Mesothelial cell of epicardium (in vitro differentiated cells): ENCODE data around the gene ZNF317. TPM values are rescaled to one million over a fixed set of nuclear protein-coding genes. Genes with fewer than 3 reads are reported as not detected.
"Not testable (repeated sequence)": the region's sequence is repeated elsewhere in the genome, so short reads cannot be mapped to it uniquely, and the experiment has no call there.

Experiments
- DNase-seq, 2 experiments: peaks; one replicate each; pipeline ENCODE4 v3.0.0; 2021; ENCODE audit warnings: low spot score in 2 of 2; ENCODE audit not compliant: unreplicated experiment in 2 of 2
- H3K27ac Mint-ChIP-seq: 2 replicates; pipeline ENCODE4 v1.8.0; 2021; ENCODE audit warnings: mixed read lengths
- H3K27me3 Mint-ChIP-seq: 2 replicates; pipeline ENCODE4 v1.8.0; 2021; ENCODE audit warnings: low read depth, mixed read lengths
- H3K36me3 Mint-ChIP-seq: 2 replicates; pipeline ENCODE4 v1.8.0; 2021; ENCODE audit warnings: mixed read lengths
- H3K4me1 Mint-ChIP-seq: 2 replicates; pipeline ENCODE4 v1.8.0; 2021; ENCODE audit warnings: mixed read lengths
- H3K4me3 Mint-ChIP-seq: 2 replicates; pipeline ENCODE4 v1.8.0; 2021; ENCODE audit warnings: mild to moderate bottlenecking, moderate library complexity, mixed read lengths
- H3K9me3 Mint-ChIP-seq: 2 replicates; pipeline ENCODE4 v1.8.0; 2021; ENCODE audit warnings: mixed read lengths
- CTCF ChIP-seq: fragments of 200-600 bp; sonication (generic); IDR thresholded peaks from one replicate; pipeline ENCODE4 v1.5.0; 2021; ENCODE audit warnings: antibody characterized with exemption; ENCODE audit not compliant: unreplicated experiment
- total RNA-seq: library from RNA; stranded (reverse); gene quantifications from 3 replicates; pipeline ENCODE4 v1.2.1, GENCODE V29; 2021

ZNF317 gene
- total RNA-seq, 1 donor from 2014 or later = 44.7 TPM

- Mint-ChIP-seq H3K4me1 (no peaks in the 10 kb centered on the region), H3K9me3 (peaks cover 16% of the 10 kb centered on the region), H3K4me3 (no peak overlapping the region), H3K27ac (no peak overlapping the region), H3K36me3 (peaks cover 25% of the 10 kb centered on the region), H3K27me3 (no peaks in the 10 kb centered on the region)
- no peak for DNase-seq
- no peak for TF ChIP-seq CTCF
Measured at GRCh38 chr19:9171393-9171991, 31.3 kb downstream of the ZNF317 start.

GRCh38 chr19:9175326-9175725, 35.1 kb downstream of the ZNF317 start:
- Mint-ChIP-seq H3K9me3 (peaks cover 21% of the 10 kb centered on the region), H3K27ac (no peak overlapping the region), H3K4me1 (no peaks in the 10 kb centered on the region), H3K4me3 (no peak overlapping the region), H3K36me3 (peaks cover 23% of the 10 kb centered on the region), H3K27me3 (no peaks in the 10 kb centered on the region)
- no peak for DNase-seq
- no peak for TF ChIP-seq CTCF

GRCh38 chr19:9178901-9179300, 38.7 kb downstream of the ZNF317 start, which contains the start of gene OR7D2:
OR7D2 (plus strand) TSS chr19:9178979; CDS start chr19:9185782, 6,803 bp downstream.
- Mint-ChIP-seq H3K27me3 (no peaks in the 10 kb centered on the region), H3K4me3 (no peak within 1 kb of the TSS), H3K27ac (no peak within 1 kb of the TSS), H3K36me3 (peaks cover 25% of the 10 kb centered on the region), H3K4me1 (no peaks in the 10 kb centered on the region), H3K9me3 (peaks cover 20% of the 10 kb centered on the region)
- TF ChIP-seq CTCF = no peak
- no peak for DNase-seq

- H3K4me3 Mint-ChIP-seq = no peak overlapping the region
- H3K27me3 Mint-ChIP-seq = no peaks in the 10 kb centered on the region
- DNase-seq = no peak
- H3K9me3 Mint-ChIP-seq = peaks cover 27% of the 10 kb centered on the region
- H3K36me3 Mint-ChIP-seq = peaks cover 24% of the 10 kb centered on the region
- no peak overlapping the region for H3K27ac Mint-ChIP-seq
- H3K4me1 Mint-ChIP-seq = no peaks in the 10 kb centered on the region
- TF ChIP-seq CTCF = no peak
Measured at GRCh38 chr19:9183000-9183399, 42.8 kb downstream of the ZNF317 start.

GRCh38 chr19:9187191-9187590, 47.0 kb downstream of the ZNF317 start:
- Mint-ChIP-seq H3K27ac (no peak overlapping the region), H3K9me3 (peaks cover 44% of the 10 kb centered on the region), H3K4me3 (no peak overlapping the region), H3K4me1 (no peaks in the 10 kb centered on the region), H3K27me3 (no peaks in the 10 kb centered on the region), H3K36me3 (peaks cover 25% of the 10 kb centered on the region)
- no peak for DNase-seq
- TF ChIP-seq CTCF = no peak

- H3K4me3 Mint-ChIP-seq = no peak overlapping the region
- peaks cover 59% of the 10 kb centered on the region for H3K9me3 Mint-ChIP-seq
- no peaks in the 10 kb centered on the region for H3K27me3 Mint-ChIP-seq
- no peak for TF ChIP-seq CTCF
- peaks cover 22% of the 10 kb centered on the region for H3K36me3 Mint-ChIP-seq
- no peaks in the 10 kb centered on the region for H3K4me1 Mint-ChIP-seq
- H3K27ac Mint-ChIP-seq = no peak overlapping the region
- DNase-seq = no peak
Measured at GRCh38 chr19:9189535-9189934, 49.3 kb downstream of the ZNF317 start.

- H3K27me3 Mint-ChIP-seq, H3K4me3 Mint-ChIP-seq, H3K27ac Mint-ChIP-seq, DNase-seq, H3K4me1 Mint-ChIP-seq, H3K36me3 Mint-ChIP-seq: not testable (repeated sequence)
- H3K9me3 Mint-ChIP-seq = peaks cover 42% of the 10 kb centered on the region
Measured at GRCh38 chr19:9198044-9198443, 57.8 kb downstream of the ZNF317 start.
